C4-2B (cell line): ENCODE data around the gene EIF3L.

Experiments
- CTCF ChIP-seq: fragments of 450-650 bp; conservative IDR thresholded peaks from 2 replicates; pipeline ENCODE4 v1.5.1; 2017; ENCODE audit warnings: mild to moderate bottlenecking
- ZFX ChIP-seq: fragments of 450-650 bp; IDR thresholded peaks from 2 replicates; pipeline ENCODE4 v1.6.1; 2017

- TF ChIP-seq CTCF, result no peak
- no peak for TF ChIP-seq ZFX
Measured at GRCh38 chr22:37880668-37881440, 31.6 kb downstream of the EIF3L start.
